Endothelial cell of hepatic sinusoid (primary cell): ENCODE measurements around the gene EGLN1.
"Not testable (repeated sequence)": the region's sequence is repeated elsewhere in the genome, so short reads cannot be mapped to it uniquely, and the experiment has no call there.

Experiments
- in situ Hi-C: cut with HindIII; loops from 2 replicates; pipeline ENCODE4 v1.10.0; 2017; ENCODE audit warnings: low sequenced_read_pairs

Gene EGLN1

DNA sequence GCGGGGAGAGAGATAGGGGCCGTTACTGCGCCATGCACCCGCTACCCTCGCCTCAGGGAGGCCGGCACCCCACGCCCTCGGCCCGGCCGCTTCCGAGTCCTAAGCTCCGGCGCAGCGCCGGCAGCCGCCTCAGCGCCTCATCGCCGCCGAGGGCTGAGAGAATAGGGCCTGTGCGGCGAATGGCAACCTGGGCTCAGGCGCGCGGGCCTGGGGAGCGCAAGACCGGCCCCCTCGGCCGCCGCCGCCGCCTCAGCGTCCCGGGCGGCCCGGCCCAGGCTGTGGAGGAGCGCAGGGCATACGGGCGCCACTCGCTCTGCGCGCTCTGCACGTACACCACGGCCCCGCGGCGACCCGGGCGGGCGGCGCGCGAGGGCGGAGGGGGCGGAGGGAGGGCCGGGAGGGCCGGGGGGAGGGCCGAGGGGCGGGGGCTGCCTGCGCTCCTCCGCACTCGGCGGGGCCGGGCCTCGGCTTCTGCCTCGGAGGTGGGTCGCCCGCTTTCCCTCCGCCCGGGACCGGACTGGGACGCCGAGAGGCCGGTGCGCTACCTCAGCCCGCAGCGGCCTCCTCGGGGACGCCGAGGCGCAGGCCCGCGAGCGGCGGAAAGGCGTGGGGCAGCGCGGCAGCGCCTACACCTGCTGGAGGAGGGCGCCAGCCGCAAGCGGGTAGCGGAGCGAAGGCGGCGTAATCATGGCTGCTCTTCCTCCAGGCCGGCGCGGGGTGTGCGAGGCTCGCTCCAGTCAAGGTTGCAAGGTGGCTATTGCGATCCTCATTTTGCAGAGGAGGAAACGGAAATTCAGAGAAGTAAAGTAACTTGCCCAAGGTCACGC is at the start of gene EGLN1:
TSS of gene EGLN1 (minus strand) at position 317 of the 827 bp plus-strand sequence. CDS start 399 bp downstream, outside the sequence.
- in situ Hi-C loops: no loop called here

DNA sequence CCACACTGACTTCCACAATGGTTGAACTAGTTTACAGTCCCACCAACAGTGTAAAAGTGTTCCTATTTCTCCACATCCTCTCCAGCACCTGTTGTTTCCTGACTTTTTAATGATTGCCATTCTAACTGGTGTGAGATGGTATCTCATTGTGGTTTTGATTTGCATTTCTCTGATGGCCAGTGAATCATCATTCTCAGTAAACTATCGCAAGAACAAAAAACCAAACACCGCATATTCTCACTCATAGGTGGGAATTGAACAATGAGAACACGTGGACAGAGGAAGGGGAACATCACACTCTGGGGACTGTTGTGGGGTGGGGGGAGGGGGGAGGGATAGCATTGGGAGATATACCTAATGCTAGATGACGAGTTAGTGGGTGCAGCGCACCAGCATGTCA is 49.4 kb upstream of the EGLN1 start:
- in situ Hi-C loops: not testable (repeated sequence)

DNA sequence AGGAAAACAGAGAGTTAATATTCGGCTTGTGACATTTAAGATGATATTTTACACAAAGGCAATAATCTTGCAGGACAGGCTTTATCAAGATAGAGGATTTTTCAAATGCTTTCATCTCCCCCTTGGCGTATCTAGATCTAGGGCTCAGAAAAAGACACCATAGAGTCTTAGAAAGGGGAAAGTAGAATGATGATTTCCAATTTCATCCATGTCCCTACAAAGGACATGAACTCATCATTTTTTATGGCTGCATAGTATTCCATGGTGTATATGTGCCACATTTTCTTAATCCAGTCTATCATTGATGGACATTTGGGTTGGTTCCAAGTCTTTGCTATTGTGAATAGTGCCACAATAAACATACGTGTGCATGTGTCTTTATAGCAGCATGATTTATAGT is 48.9 kb upstream of the EGLN1 start:
- in situ Hi-C loops: not testable (repeated sequence)

DNA sequence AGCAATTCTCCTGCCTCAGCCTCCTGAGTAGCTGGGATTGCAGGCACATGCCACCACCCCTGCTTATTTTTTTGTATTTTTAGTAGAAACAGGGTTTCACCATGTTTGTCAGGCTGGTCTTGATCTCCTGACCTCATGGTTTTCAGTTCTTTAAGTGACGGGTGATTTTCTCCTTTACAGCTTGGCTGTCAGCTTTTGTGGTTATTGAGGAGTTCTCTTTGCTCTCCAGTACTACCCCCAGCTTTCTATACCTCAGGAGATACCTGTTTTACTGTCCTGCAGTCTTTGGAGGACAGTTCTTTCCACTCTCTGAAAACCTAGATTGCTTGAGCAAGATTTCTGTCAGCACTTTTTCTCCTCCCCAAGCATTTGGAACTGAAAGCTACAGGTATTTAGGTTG is 45.9 kb upstream of the EGLN1 start:
- in situ Hi-C loops: no loop called here

DNA sequence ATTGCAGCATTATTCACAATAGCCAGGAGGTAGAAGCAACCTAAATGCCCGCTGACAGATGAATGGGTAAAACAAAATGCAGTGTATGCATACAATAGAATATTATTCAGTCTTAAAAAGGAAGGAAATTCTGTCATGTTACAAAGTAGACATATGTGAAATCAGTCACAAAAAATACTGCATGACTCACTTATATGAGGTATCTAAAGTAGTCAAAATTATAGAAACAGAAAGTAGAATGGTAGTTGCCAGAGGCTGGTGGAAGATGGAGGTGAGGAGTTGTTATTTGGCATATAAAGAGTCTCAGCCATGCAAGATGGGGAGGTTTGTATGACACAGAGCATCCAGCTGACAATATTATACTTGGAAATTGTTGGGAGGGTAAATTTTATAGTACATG is 43.0 kb upstream of the EGLN1 start:
- in situ Hi-C loops: no loop called here

DNA sequence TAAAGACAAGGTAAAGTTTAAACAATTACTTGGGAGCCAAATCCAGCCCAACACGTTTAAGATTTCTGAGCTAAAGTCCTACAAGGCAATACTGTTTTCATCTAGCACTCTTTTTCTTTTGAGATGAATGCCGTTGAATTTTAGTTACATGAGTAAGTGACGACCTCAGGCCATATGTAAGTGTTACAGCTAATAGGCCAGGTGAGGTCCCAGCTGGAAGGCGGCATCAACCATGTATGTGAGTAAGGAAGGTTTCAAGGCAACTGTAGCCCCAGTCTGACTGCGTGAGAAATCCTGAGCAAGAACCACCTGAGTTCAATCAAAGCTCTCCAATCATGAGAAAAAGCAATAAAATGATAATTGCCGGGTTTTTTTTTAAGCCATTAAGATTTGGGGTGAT is 41.5 kb upstream of the EGLN1 start:
- in situ Hi-C loops: no loop called here

DNA sequence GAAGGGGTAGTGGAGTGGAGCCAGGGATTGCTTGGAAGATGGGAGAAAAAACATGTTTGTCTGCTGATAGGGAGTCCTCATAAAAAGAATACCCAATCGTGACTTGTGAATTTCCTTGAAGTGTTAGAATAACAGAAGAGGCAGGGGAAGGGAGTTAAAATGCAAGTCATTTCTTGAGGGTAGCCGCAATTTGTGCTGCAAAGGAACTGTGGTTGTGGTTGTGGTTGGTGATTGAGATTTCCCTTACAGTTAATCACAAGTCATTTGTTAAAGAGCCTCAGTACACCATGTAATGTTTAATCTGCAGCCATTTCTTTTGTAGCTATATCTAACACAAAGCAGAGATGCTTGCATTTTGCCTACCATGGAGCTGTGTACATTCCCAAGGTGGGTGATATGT is 38.5 kb upstream of the EGLN1 start:
- in situ Hi-C loops: no loop called here

DNA sequence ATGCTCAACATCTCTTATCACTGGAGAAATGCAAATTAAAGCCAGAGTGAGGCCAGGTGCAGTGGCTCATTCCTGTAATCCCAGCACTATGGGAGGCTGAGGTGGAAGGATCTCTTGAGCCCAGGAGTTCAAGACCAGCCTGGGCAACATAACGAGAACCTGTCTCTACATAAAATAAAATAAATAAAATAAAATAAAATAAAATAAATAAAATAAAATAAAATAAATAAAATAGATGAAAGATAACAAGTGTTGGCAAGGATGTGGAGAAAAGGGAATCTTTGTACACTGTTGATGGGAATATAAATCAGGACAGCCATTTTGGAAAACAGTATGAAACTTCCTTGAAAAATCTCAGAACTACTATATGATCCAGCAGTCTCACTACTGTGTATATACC is 37.4 kb upstream of the EGLN1 start:
- in situ Hi-C loops: not testable (repeated sequence)

DNA sequence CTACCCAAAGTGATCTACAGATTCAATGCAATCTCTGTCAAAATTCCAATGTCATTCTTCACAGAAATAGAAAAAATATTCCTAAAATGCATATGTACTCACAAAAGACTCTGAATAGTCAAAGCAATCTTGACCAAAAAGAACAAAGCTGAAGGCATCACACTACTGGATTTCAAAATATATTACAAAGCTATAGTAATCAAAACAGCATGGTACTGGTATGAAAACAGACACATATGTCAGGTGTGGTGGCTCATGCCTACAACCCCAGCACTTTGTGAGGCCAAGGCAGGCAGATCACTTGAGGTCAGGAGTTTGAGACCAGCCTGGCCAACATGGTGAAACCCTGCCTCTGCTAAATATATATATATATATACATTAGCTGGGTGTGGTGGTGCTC is 35.9 kb upstream of the EGLN1 start:
- in situ Hi-C loops: not testable (repeated sequence)

DNA sequence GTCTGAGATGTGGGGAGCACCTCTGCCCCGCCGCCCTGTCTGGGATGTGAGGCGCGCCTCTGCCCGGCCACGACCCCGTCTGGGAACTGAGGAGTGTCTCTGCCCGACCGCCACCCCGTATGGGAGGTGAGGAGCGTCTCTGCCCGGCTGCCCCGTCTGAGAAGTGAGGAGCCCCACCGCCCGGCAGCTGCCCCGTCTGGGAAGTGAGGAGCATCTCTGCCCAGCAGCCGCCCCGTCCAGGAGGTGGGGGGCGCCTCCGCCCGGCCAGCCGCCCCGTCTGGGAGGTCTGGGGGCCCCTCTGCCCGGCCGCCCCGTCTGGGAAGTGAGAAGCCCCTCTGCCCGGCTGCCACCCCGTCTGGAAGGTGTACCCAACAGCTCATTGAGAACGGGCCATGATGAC is 32.0 kb upstream of the EGLN1 start:
- in situ Hi-C loops: not testable (repeated sequence)

DNA sequence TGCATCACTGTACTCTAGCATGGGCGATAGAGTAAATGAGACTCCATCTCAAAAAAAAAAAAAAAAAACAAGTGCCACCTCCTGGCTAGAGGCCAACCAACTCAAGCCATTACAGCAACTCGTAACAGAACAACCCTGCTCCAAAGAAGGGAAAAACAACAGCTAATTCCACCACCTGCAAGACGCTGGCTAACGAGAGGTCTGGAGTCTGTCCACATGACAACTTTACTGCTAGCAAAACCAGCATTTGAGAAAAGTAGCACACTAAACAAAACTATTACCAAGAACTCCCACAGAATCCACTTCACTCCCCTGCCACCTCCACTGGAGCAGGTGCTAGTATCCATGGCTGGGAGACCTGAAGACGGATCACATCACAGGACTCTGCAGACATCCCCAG is 24.1 kb upstream of the EGLN1 start:
- in situ Hi-C loops: no loop called here

DNA sequence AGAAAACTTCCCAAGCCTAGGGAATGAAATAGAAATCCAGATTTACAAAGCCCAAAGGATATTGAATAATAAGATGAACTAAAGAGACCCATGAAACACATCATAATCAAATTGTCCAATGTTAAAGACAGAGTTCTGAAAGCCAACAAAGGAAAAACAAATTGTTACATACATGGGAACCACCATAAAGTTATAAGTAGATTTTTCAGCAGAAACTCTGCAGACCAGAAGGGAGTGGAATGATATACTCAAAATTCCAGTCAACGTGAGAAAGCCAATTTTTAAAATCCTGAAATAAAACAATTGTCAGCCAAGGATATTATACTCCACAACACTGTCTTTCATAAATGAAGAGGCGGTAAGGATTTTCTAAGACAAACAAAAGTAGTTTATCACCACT is 22.0 kb upstream of the EGLN1 start:
- in situ Hi-C loops: no loop called here

DNA sequence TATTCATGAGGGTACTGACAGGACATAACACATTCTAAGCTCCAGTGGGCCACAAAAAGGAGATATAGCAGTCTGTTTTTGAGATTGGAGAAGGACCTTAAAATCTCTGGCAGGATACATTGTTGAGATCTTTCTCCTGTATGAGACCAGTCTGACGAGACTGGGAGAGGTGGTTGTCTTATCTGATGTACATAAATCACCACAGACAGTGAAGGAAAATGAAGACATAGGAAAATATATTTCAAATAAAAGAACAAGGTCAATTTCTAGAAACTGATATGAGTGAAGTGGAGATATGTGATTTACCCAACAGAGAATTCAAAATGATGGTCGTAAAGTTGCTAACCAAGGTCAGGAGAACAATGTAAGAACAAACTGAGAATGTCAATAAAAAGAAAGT is 21.3 kb upstream of the EGLN1 start:
- in situ Hi-C loops: no loop called here

DNA sequence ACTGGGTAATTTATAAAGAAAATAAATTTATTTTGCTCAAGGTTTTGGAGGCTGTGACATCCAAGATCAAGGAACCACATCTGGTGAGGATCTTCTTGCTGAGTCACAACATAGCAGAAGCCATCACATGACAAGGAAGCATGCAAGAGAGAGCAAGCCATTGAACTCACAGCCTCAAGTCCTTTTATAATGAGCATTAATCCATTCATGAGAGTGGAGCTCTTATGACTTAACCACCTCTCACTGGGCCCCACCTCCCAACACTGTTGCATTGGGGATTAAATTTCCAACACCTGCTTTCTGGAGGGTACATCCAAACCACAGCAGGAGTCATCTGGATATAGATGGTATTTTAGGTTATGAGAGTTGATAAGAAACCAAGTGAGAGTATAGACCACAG is 20.6 kb upstream of the EGLN1 start:
- in situ Hi-C loops: no loop called here

DNA sequence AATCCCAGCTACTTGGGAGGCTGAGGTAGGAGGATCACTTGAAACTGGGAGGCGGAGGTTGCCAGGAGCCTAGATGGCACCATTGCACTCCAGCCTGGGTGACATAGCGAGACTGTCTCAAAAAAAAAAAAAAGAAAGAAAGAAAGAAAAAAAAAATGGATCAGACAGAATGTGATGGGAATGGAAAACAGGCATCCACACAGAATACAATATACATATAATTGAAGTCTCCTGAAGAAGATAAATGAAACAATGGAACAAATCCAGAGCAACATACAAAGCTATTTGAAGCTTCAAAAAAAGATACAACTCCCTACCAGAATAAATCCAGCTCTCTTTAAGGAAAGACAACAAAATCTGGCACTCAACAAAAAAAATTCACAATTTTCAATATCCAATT is 10.9 kb upstream of the EGLN1 start:
- in situ Hi-C loops: no loop called here

DNA sequence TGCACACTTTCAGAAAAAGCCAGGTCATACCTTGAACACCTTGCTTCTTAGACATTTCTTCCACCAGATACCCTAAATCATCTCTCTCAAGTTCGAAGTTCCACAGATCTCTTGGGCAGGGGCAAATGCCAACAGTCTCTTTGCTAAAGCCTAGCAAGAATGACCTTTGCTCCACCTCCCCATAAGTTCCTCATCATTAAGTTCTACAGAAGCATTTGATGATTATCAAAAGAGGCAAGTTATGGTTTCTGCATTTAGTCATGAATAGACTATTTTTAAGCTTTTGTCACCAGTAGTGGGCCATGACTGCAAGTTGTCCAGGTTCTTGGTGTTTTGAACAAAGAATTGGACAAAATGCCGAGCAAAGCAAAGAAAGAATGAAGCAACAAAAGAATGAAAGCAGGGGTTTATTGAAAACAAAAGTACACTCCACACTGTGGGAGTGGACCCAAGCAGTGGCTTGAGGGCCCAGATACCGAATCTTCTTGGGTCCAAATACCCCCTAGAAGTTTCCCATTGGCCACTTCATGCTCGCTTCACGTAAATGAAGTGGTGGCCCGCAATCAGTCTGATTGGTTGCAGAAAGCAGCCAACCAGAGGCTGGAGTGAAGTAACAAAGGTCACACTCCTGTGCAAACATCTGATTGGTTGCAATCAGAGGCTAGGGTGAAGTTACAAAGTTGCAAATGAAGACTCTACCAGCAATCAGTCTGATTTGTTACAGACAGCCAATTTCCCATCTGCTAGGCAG is 9.8 kb upstream of the EGLN1 start:
- in situ Hi-C loops: no loop called here

DNA sequence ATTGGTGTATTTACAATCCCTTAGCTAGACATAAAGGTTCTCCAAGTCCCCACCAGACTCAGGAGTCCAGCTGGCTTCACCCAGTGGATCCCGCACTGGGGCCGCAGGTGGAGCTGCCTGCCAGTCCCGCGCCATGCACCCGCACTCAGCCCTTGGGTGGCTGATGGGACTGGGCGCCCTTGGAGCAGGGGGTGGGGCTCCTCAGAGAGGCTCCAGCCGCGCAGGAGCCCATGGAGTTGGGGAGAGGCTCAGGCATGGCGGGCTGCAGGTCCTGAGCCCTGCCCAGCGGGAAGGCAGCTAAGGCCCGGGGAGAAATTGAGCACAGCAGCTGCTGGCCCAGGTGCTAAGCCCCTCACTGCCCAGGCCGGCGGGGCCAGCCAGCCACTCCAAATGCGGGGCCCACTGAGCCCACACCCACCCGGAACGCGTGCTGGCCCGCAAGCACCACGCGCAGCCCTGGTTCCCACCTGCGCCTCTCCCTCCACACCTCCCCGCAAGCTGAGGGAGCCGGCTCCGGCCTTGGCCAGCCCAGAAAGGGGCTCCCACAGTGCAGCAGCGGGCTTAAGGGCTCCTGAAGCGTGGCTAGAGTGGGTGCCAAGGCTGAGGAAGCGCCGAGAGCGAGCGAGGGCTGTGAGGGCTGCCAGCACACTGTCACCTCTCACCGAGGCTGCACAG is 8.7 kb upstream of the EGLN1 start:
- in situ Hi-C loops: not testable (repeated sequence)

DNA sequence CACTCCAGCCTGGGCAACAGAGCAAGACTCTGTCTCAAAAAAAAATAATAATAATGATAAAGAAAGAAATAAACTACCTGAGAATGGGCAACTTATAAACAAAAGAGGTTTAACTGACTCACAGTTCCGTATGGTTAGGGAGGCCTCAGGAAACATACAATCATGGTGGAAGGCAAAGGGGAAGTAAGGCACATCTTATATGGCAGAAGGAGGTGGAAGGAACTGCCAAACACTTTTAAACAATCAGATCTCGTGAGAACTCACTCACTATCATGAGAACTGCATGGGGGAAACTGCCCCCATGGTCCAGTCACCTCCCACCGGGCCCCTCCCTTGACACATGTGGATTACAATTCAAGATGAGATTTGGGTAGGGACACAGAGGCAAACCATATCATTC is 6.3 kb upstream of the EGLN1 start:
- in situ Hi-C loops: no loop called here

DNA sequence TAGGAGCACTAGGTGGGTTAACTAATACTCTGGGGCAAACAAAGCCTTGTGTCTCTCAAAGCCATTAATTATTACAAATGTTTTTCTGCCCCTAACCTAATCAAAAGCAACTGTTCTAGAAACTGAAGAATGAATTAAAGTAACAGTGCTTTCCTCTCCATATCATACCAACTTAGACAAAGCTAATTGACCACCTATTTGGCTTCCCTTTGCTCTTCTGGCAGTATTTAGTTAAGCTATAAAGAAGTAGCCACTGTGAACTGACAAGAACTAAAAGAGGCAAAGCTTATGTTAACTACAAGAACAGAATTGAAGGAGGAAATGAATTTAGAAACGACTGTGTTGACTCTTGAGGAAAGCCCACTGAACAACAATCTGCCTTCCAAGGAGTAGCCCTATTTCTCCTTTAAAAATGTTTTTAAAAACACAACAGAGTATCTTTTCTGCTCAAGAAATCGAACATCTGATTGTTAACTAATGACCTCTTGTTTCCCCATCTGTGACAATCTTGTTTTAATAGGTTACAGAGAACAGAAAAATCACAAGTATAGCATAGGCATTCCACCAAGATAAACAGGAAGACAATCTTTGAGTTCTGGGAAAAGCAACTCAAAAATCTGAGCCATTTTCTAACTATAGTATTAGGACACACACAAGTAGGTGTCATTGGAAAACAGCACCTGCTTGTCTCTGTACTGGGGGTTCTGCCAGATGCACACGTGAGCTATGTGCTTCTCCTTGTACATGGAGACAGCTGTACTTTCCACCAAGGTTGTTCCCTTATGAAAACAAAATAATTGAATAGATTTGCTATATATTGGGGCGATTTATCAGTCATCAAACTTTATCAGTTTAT is 3.1 kb upstream of the EGLN1 start:
- in situ Hi-C loops: no loop called here

DNA sequence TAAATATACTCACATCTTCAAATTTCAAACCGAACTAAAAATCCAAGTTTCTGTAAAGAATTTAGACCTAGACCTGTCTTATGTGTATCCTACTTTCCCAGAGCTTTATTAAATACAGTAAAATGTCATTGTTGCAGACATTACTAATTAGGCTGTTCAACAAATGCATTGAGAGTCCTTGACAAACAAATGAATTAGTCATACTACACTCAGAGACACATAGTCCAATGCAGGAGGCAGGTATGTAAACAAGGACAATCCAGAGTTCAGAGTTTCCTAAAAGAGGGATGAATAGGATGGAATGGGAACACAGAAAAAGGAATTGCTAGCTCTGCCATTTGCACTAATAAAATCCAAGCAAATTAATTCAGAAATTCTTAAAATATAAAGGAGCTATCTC is 1.6 kb upstream of the EGLN1 start:
- in situ Hi-C loops: no loop called here

DNA sequence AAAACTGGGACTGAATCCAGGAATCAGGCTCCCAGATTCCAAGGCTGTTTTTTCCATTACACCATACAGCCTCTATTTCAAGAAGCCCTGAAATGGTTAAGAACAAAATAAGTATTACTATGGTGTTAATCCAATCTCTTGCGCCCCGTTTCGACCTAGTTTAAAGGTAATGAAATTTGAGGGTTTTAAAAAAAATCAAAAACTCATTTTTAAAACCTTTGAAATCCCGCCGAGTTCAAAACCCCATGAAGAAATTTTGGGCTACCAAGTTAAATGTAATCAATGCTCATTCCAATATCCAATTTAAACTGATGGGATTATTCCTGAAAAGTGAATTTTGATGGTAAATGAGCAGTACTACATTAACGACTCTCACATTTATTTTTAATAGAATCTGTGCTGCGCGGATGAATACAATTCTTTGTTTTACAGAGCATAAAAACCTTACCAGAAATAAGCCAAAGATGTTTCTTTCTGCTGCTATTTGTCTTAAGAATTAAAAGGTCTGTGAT is 767 bp upstream of the EGLN1 start:
- in situ Hi-C loops: no loop called here
